HepG2 (cell line): ENCODE measurements around the gene CAVIN1. TPM values are rescaled to one million over a fixed set of nuclear protein-coding genes. Genes with fewer than 3 reads are reported as not detected.

Source experiments
- ATAC-seq: fragments of 200-7000 bp; cut with Tn5 transposase; 3 replicates; pipeline ENCODE4 v1.9.1; 2020; ENCODE audit warnings: mild to moderate bottlenecking, moderate library complexity
- BruUV-seq: library from RNA; stranded (reverse); fragments of 400-500 nt; replicated peaks from 2 replicates; lab custom pipeline; 2021; lab: Mats Ljungman, UMichigan
- CTCF ChIA-PET: fragments of 300-600 bp; formaldehyde crosslinking; extraction: SDS; loops from one replicate; lab custom pipeline; 2021; ENCODE audit warnings: low total read pairs, inconsistent platforms, low intra/inter-chr PET ratio; lab: Yijun Ruan, JAX
- POLR2A ChIA-PET: fragments of 350-600 bp; sonication (Branson Sonifier 250); formaldehyde crosslinking; loops from one replicate; lab custom pipeline; 2020; ENCODE audit warnings: antibody characterized with exemption, inconsistent platforms; lab: Yijun Ruan, JAX
- DNase-seq: peaks from one replicate; pipeline ENCODE4 v3.0.0-alpha.2; 2015; ENCODE audit warnings: low spot score
- FAIRE-seq: peaks from 3 replicates; lab custom pipeline; 2011; peaks lifted over from hg19 to GRCh38; lab: Jason Lieb, UNC
- H2AFZ ChIP-seq: one replicate; pipeline ENCODE4 v1.6.1; 2011; ENCODE audit warnings: low read length, inconsistent platforms
- H3K27ac ChIP-seq: fragments of 300-600 bp; 3 replicates; pipeline ENCODE4 v1.8.0; 2011; ENCODE audit warnings: mixed run types, mild to moderate bottlenecking, mixed read lengths, low read length, inconsistent platforms; ENCODE audit not compliant: insufficient read depth; ENCODE audit errors: extremely low read length
- H3K27me3 ChIP-seq, 2 experiments: fragments of 200-600 bp in 1 of 2; 2 replicates in 1 of 2; 3 replicates in 1 of 2; pipeline versions ENCODE4 v1.6.0 to v1.8.0; 2011; ENCODE audit warnings: low read length in 2 of 2, mild to moderate bottlenecking in 2 of 2, moderate library complexity in 2 of 2, inconsistent platforms in 1 of 2; ENCODE audit not compliant: insufficient read depth in 2 of 2, control insufficient read depth in 1 of 2
- H3K36me3 ChIP-seq, 2 experiments: fragments of 200-600 bp in 1 of 2; replicated peaks in 1 of 2; 2 replicates in 1 of 2; 3 replicates in 1 of 2; pipeline versions ENCODE4 v1.5.1 to v1.8.0; 2011; ENCODE audit warnings: low read length in 2 of 2, inconsistent platforms in 1 of 2; ENCODE audit not compliant: insufficient read depth in 2 of 2, control insufficient read depth in 1 of 2
- H3K4me1 ChIP-seq: 2 replicates; pipeline ENCODE4 v1.5.1; 2012; ENCODE audit warnings: low read length, inconsistent platforms; ENCODE audit not compliant: insufficient read depth
- H3K4me2 ChIP-seq: 2 replicates; pipeline ENCODE4 v1.6.0; 2011; ENCODE audit warnings: low read depth, low read length, inconsistent platforms
- H3K4me3 ChIP-seq, 3 experiments: fragments of 200-600 bp in 1 of 3; sonication (generic), shearing (Covaris generic) in 1 of 3; replicated peaks in 1 of 3; 2 replicates each; pipeline ENCODE4 v1.5.1; 2011 to 2016; ENCODE audit warnings: low read length in 3 of 3, inconsistent platforms in 2 of 3, low read depth in 2 of 3, mild to moderate bottlenecking in 2 of 3, control low read depth in 1 of 3, mixed read lengths in 1 of 3; ENCODE audit not compliant: insufficient read depth in 1 of 3
- H3K79me2 ChIP-seq: one replicate; pipeline ENCODE4 v1.6.1; 2011; ENCODE audit warnings: low read length, inconsistent platforms; ENCODE audit not compliant: insufficient read depth
- H3K9ac ChIP-seq: 2 replicates; pipeline ENCODE4 v1.6.0; 2011; ENCODE audit warnings: mild to moderate bottlenecking, low read depth, low read length, inconsistent platforms; ENCODE audit not compliant: insufficient read depth
- H3K9me3 ChIP-seq: 2 replicates; pipeline ENCODE4 v1.5.1; 2012; ENCODE audit warnings: mild to moderate bottlenecking, low read length
- H4K20me1 ChIP-seq: 2 replicates; pipeline ENCODE4 v1.6.0; 2011; ENCODE audit warnings: inconsistent platforms, mild to moderate bottlenecking, low read length, moderate library complexity; ENCODE audit not compliant: insufficient read depth
- FOXK2 ChIP-seq: fragments of 450-650 bp; IDR thresholded peaks from 2 replicates; pipeline ENCODE4 v1.6.1; 2016
- NAIF1 ChIP-seq: sonication (generic); formaldehyde crosslinking; IDR thresholded peaks from 2 replicates; pipeline ENCODE4 v1.5.0; 2020; ENCODE audit warnings: mild to moderate bottlenecking, missing genetic modification reagents, borderline replicate concordance
- PHB2 ChIP-seq: fragments of 450-650 bp; IDR thresholded peaks from 2 replicates; pipeline ENCODE4 v1.6.1; 2018; ENCODE audit not compliant: partially characterized antibody
- RFXANK ChIP-seq: IDR thresholded peaks from 2 replicates; pipeline ENCODE4 v1.6.1; 2016
- ZNF225 ChIP-seq: sonication (generic); formaldehyde crosslinking; IDR thresholded peaks from 2 replicates; pipeline ENCODE4 v1.4.0; 2020; ENCODE audit warnings: mild to moderate bottlenecking, missing genetic modification reagents
- ZNF576 ChIP-seq: sonication (generic); formaldehyde crosslinking; IDR thresholded peaks from 2 replicates; pipeline ENCODE4 v1.4.0; 2020; ENCODE audit warnings: mild to moderate bottlenecking, missing genetic modification reagents
- WGBS: methylation state at CpG from one replicate; pipeline ENCODE4 v1.1.6; 2017; ENCODE audit warnings: low lambda C conversion rate; 5-methylcytosine and 5-hydroxymethylcytosine counted together
- in situ Hi-C: cut with HindIII; loops from 2 replicates; pipeline ENCODE4 v1.10.0; 2017; ENCODE audit warnings: low pct_unique_long_range_greater_than_20kb; ENCODE audit not compliant: extremely low pct_ligation_motif_present
- intact Hi-C: fragments of 100-400 bp; cut with micrococcal nuclease; formaldehyde crosslinking; loops from one replicate; pipeline ENCODE4 v1.10.0; 2022; ENCODE audit not compliant: unreplicated experiment
- polyA plus RNA-seq, 8 experiments: library from polyadenylated mRNA; depleted of rRNA in 3 of 8; stranded (reverse) in 7 of 8; unstranded in 1 of 8; fragments of >200 nt; fragmentation: Illumina TruSeq in 4 of 8; extraction: Trizol in 4 of 8; gene quantifications; 2 replicates each; pipeline versions ENCODE4 v1.2.1 to v1.2.3, GENCODE V29; 2011 to 2016; ENCODE audit warnings: low read depth in 4 of 8, missing spikeins in 1 of 8, mixed read lengths in 1 of 8; ENCODE audit not compliant: insufficient read depth in 1 of 8
- total RNA-seq, 5 experiments: library from RNA; depleted of rRNA; stranded (reverse); fragments of >200 nt; fragmentation: Illumina TruSeq; extraction: Trizol; gene quantifications; 2 replicates each; pipeline ENCODE4 v1.2.3, GENCODE V29; 2016; ENCODE audit warnings: low read depth in 1 of 5
- TF ChIP-seq, protein P1 (sequence below): IDR thresholded peaks from 2 replicates; pipeline ENCODE4 v1.6.1; 2018; ENCODE audit warnings: missing genetic modification reagents
- TF ChIP-seq, protein P2 (sequence below): sonication (generic); formaldehyde crosslinking; IDR thresholded peaks from 2 replicates; pipeline ENCODE4 v1.8.1; 2023; ENCODE audit warnings: mild to moderate bottlenecking, missing genetic modification reagents, borderline replicate concordance

Gene CAVIN1
- total and polyA plus RNA-seq, 2 of the 13 experiments (the other 11 are each of a cell fraction or from before 2014, with no cell fraction given): 15.9 to 25.5 TPM

GRCh38 chr17:42414704-42415409, 8.2 kb downstream of the CAVIN1 start:
- Histone ChIP-seq H4K20me1 (no peaks in the 10 kb centered on the region), H3K27me3 (no peaks in the 10 kb centered on the region), H3K4me2 (no peak overlapping the region), H3K79me2 (peaks cover 3% of the 10 kb centered on the region), H2AFZ (no peak overlapping the region), H3K4me3 (no peak overlapping the region), H3K9me3 (no peaks in the 10 kb centered on the region), H3K4me1 (no peaks in the 10 kb centered on the region)
- 91% methylated on average over 7 of the region's 7 CpGs for WGBS
- ChIA-PET CTCF (no interaction called here), POLR2A (no interaction called here)
- BruUV-seq: no TSS peak
- ATAC-seq (no peak), FAIRE-seq (no peak)
- in situ Hi-C loops: no loop called here
- no peak for TF ChIP-seq RFXANK (CRISPR knock-in tag)
- TF ChIP-seq, protein P1, sequence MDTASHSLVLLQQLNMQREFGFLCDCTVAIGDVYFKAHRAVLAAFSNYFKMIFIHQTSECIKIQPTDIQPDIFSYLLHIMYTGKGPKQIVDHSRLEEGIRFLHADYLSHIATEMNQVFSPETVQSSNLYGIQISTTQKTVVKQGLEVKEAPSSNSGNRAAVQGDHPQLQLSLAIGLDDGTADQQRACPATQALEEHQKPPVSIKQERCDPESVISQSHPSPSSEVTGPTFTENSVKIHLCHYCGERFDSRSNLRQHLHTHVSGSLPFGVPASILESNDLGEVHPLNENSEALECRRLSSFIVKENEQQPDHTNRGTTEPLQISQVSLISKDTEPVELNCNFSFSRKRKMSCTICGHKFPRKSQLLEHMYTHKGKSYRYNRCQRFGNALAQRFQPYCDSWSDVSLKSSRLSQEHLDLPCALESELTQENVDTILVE (CRISPR knock-in tag): no peak
- TF ChIP-seq ZNF576 (CRISPR knock-in tag): no peak
- TF ChIP-seq NAIF1: no peak
- TF ChIP-seq PHB2: no peak
- TF ChIP-seq, protein P2, sequence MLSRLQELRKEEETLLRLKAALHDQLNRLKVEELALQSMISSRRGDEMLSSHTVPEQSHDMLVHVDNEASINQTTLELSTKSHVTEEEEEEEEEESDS (CRISPR knock-in tag): no peak
- TF ChIP-seq FOXK2: no peak
- TF ChIP-seq ZNF225 (CRISPR knock-in tag): no peak
- TF ChIP-seq, all 625 proteins: peak for 0
- H3K36me3 ChIP-seq: peaks cover 2 to 6% of the 10 kb centered on the region in 2 experiments; a peak in 2 of 5 replicates
- DNase-seq: no peak
- no peak overlapping the region for H3K27ac ChIP-seq
- intact Hi-C loops: no loop called here
- no peak overlapping the region for H3K9ac ChIP-seq
